WTC11 (cell line): ENCODE results near the gene PLA1A. TPM values are rescaled to one million over a fixed set of nuclear protein-coding genes. Genes with fewer than 3 reads are reported as not detected.

Experiments
- ATAC-seq: fragments of 200-7000 bp; cut with Tn5 transposase; 2 replicates; pipeline ENCODE4 v1.10.0; 2021; ENCODE audit warnings: mild to moderate bottlenecking, moderate library complexity
- CTCF ChIA-PET: fragments of 300-600 bp; sonication (Branson Sonifier 250); formaldehyde crosslinking; loops from one replicate; lab custom pipeline; 2021; ENCODE audit warnings: antibody characterized with exemption; lab: Charles Lee
- POLR2A ChIA-PET: fragments of 350-600 bp; sonication (Branson Sonifier 250); formaldehyde crosslinking; loops from one replicate; lab custom pipeline; 2021; ENCODE audit warnings: antibody characterized with exemption; lab: Charles Lee
- DNase-seq: peaks from one replicate; pipeline ENCODE4 v3.0.0; 2021; ENCODE audit warnings: low spot score
- H3K27ac Mint-ChIP-seq: 2 replicates; pipeline ENCODE4 v1.8.0; 2021; ENCODE audit warnings: mixed read lengths
- H3K27me3 Mint-ChIP-seq: 2 replicates; pipeline ENCODE4 v1.8.0; 2021; ENCODE audit warnings: low read depth, mild to moderate bottlenecking, moderate library complexity, mixed read lengths
- H3K36me3 Mint-ChIP-seq: 2 replicates; pipeline ENCODE4 v1.8.0; 2021; ENCODE audit warnings: mixed read lengths
- H3K4me1 Mint-ChIP-seq: 2 replicates; pipeline ENCODE4 v1.8.0; 2022; ENCODE audit warnings: mixed read lengths
- H3K4me3 Mint-ChIP-seq: 2 replicates; pipeline ENCODE4 v1.8.0; 2021; ENCODE audit warnings: mild to moderate bottlenecking, moderate library complexity, mixed read lengths
- H3K9me3 Mint-ChIP-seq: 2 replicates; pipeline ENCODE4 v1.8.0; 2021; ENCODE audit warnings: mixed read lengths
- AR ChIP-seq: fragments of 250-450 bp; sonication (Bioruptor Pico); IDR thresholded peaks from 2 replicates; pipeline ENCODE4 v1.9.0; 2021; ENCODE audit warnings: mild to moderate bottlenecking
- ARID4B ChIP-seq: sonication (generic); formaldehyde crosslinking; IDR thresholded peaks from 2 replicates; pipeline ENCODE4 v1.8.0; 2023; ENCODE audit warnings: missing genetic modification reagents, mild to moderate bottlenecking, borderline replicate concordance
- CBFB ChIP-seq: sonication (generic); formaldehyde crosslinking; IDR thresholded peaks from 2 replicates; pipeline ENCODE4 v1.8.1; 2022; ENCODE audit warnings: mild to moderate bottlenecking, low read depth, missing genetic modification reagents
- ESRRA ChIP-seq: sonication (generic); formaldehyde crosslinking; IDR thresholded peaks from 2 replicates; pipeline ENCODE4 v1.8.1; 2022; ENCODE audit warnings: mild to moderate bottlenecking, missing genetic modification reagents, borderline replicate concordance
- FOXJ3 ChIP-seq: sonication (generic); formaldehyde crosslinking; IDR thresholded peaks from 2 replicates; pipeline ENCODE4 v1.9.0; 2021; ENCODE audit warnings: missing genetic modification reagents, mild to moderate bottlenecking, borderline replicate concordance
- FOXP4 ChIP-seq: sonication (generic); formaldehyde crosslinking; IDR thresholded peaks from 2 replicates; pipeline ENCODE4 v1.8.0; 2022; ENCODE audit warnings: mild to moderate bottlenecking, missing genetic modification reagents
- JUN ChIP-seq: sonication (generic); formaldehyde crosslinking; IDR thresholded peaks from 2 replicates; pipeline ENCODE4 v1.8.0; 2023; ENCODE audit warnings: mild to moderate bottlenecking, missing genetic modification reagents
- MLX ChIP-seq: sonication (generic); formaldehyde crosslinking; IDR thresholded peaks from 2 replicates; pipeline ENCODE4 v1.8.1; 2023; ENCODE audit warnings: mild to moderate bottlenecking, missing genetic modification reagents, moderate library complexity
- NFE2L1 ChIP-seq: sonication (generic); formaldehyde crosslinking; IDR thresholded peaks from 2 replicates; pipeline ENCODE4 v1.8.1; 2023; ENCODE audit warnings: missing genetic modification reagents
- PRDM15 ChIP-seq: sonication (generic); formaldehyde crosslinking; IDR thresholded peaks from 2 replicates; pipeline ENCODE4 v1.8.0; 2022; ENCODE audit warnings: missing genetic modification reagents
- PREB ChIP-seq: sonication (generic); formaldehyde crosslinking; IDR thresholded peaks from 2 replicates; pipeline ENCODE4 v1.8.1; 2022; ENCODE audit warnings: mild to moderate bottlenecking, missing genetic modification reagents, moderate library complexity, borderline replicate concordance
- RORB ChIP-seq: fragments of 250-450 bp; sonication (Bioruptor Pico); IDR thresholded peaks from 2 replicates; pipeline ENCODE4 v1.9.0; 2021; ENCODE audit warnings: mild to moderate bottlenecking
- ZBTB21 ChIP-seq: sonication (generic); formaldehyde crosslinking; IDR thresholded peaks from 2 replicates; pipeline ENCODE4 v1.8.1; 2023; ENCODE audit warnings: mild to moderate bottlenecking, missing genetic modification reagents, borderline replicate concordance
- ZNF423 ChIP-seq: fragments of 250-450 bp; sonication (Bioruptor Pico); IDR thresholded peaks from 2 replicates; pipeline ENCODE4 v2.1.2; 2022; ENCODE audit warnings: mild to moderate bottlenecking, moderate library complexity
- total RNA-seq: library from RNA; stranded (reverse); gene quantifications from 3 replicates; pipeline ENCODE4 v1.2.3, GENCODE V29; 2021

The PLA1A gene
- total RNA-seq, 1 experiment from 2014 or later = not detected

GRCh38 chr3:119626196-119626595 lies 28.5 kb downstream of the PLA1A start:
- Mint-ChIP-seq H3K9me3 (peaks cover 5% of the 10 kb centered on the region; the same call in 1 of the 2 replicates), H3K27me3 (no peaks in the 10 kb centered on the region; the same call in 1 of the 2 replicates)
- TF ChIP-seq AR (CRISPR knock-in tag) = no peak
- no peak for TF ChIP-seq FOXJ3 (CRISPR knock-in tag)
- no peak for TF ChIP-seq CBFB (CRISPR knock-in tag)
- TF ChIP-seq, all 79 proteins: peak for 0
- ChIA-PET CTCF (interaction anchor here (0.9 kb wide), 1 partner anchor 10 kb away, joined by 3 read pairs; no protein-coding TSS in a partner anchor), POLR2A (no interaction called here)
- no peak for ATAC-seq
- H3K4me3 Mint-ChIP-seq = no peak overlapping the region
- peaks cover 20% of the 10 kb centered on the region for H3K4me1 Mint-ChIP-seq
- H3K36me3 Mint-ChIP-seq = no peaks in the 10 kb centered on the region; the same call in 1 of the 2 replicates
- H3K27ac Mint-ChIP-seq = no peak overlapping the region
- DNase-seq = no peak

GRCh38 chr3:119627461-119627860 lies 29.8 kb downstream of the PLA1A start:
- ATAC-seq (no peak; the same call in none of the 2 replicates), DNase-seq (no peak)
- peaks cover 20% of the 10 kb centered on the region for H3K4me1 Mint-ChIP-seq
- no peak overlapping the region for H3K27ac Mint-ChIP-seq
- CTCF ChIA-PET = interaction anchor here (1.6 kb wide), 1 partner anchor 27 kb away, joined by 8 read pairs; no protein-coding TSS in a partner anchor
- POLR2A ChIA-PET = no interaction called here
- no peaks in the 10 kb centered on the region; the same call in 1 of the 2 replicates for H3K36me3 Mint-ChIP-seq
- no peak overlapping the region for H3K4me3 Mint-ChIP-seq
- no peaks in the 10 kb centered on the region; the same call in 1 of the 2 replicates for H3K27me3 Mint-ChIP-seq
- peaks cover 5% of the 10 kb centered on the region; the same call in 1 of the 2 replicates for H3K9me3 Mint-ChIP-seq
- no peak for TF ChIP-seq NFE2L1 (CRISPR knock-in tag)
- TF ChIP-seq ZNF423 (CRISPR knock-in tag) = no peak
- no peak for TF ChIP-seq JUN (CRISPR knock-in tag)
- no peak for TF ChIP-seq ZBTB21 (CRISPR knock-in tag)
- no peak for TF ChIP-seq MLX (CRISPR knock-in tag)
- no peak for TF ChIP-seq PREB (CRISPR knock-in tag)
- TF ChIP-seq RORB (CRISPR knock-in tag) = no peak
- no peak for TF ChIP-seq FOXJ3 (CRISPR knock-in tag)
- TF ChIP-seq FOXP4 = no peak
- no peak for TF ChIP-seq ARID4B (CRISPR knock-in tag)
- no peak for TF ChIP-seq ESRRA (CRISPR knock-in tag)
- TF ChIP-seq PRDM15 = no peak
